ENCODE measurements around the gene DUOXA2.

GRCh38 chr15:45101749-45102148, 12.4 kb upstream of the DUOXA2 start:
- no peak for TF ChIP-seq POLR2AphosphoS5 (IDR thresholded peaks at IDR 0.05; ENCODE audit: low read depth, low read length)
- TF ChIP-seq REST (IDR thresholded peaks at IDR 0.05; ENCODE audit: insufficient read depth in 1 of 2, low read depth in 2 of 2, low read length in 2 of 2), result no peak
- no peak for TF ChIP-seq TAF1 (IDR thresholded peaks at IDR 0.05; ENCODE audit: borderline replicate concordance, insufficient read depth, low read length)
- TF ChIP-seq SIN3A (IDR thresholded peaks at IDR 0.05; ENCODE audit: borderline replicate concordance, insufficient read depth, low read length), result no peak
- no peak for TF ChIP-seq FOXP2 (optimal IDR thresholded peaks at IDR 0.05; ENCODE audit: borderline replicate concordance, extremely low read depth, extremely low read length, insufficient read depth)

Data from PFSK-1 (cell line).